Sigmoid colon (tissue), 7 donors: Measurements from ENCODE around the gene SHKBP1. TPM values are rescaled to one million over a fixed set of nuclear protein-coding genes. Genes with fewer than 3 reads are reported as not detected.

Experiments used
- DNase-seq: peaks from one replicate; pipeline ENCODE4 v3.0.0-alpha.2; 2019
- H3K27ac ChIP-seq, 4 donors: fragments of 200-600 bp; sonication (generic); one replicate each; pipeline ENCODE4 v1.5.1; 2016 to 2019; ENCODE audit warnings: mild to moderate bottlenecking in 1 of 4
- H3K27me3 ChIP-seq, 3 donors: fragments of 200-600 bp; sonication (generic); one replicate each; pipeline ENCODE4 v1.5.1; 2019; ENCODE audit warnings: mild to moderate bottlenecking in 1 of 3
- H3K36me3 ChIP-seq, 4 donors: fragments of 200-600 bp; sonication (generic); one replicate each; pipeline ENCODE4 v1.5.1; 2016 to 2019
- H3K4me1 ChIP-seq, 4 donors: fragments of 200-600 bp; sonication (generic); one replicate each; pipeline ENCODE4 v1.5.1; 2017 to 2019
- H3K4me3 ChIP-seq, 4 donors: fragments of 200-600 bp; sonication (generic); one replicate each; pipeline ENCODE4 v1.5.1; 2017 to 2019; ENCODE audit warnings: mild to moderate bottlenecking in 2 of 4, moderate library complexity in 1 of 4
- H3K9me3 ChIP-seq, 4 donors: fragments of 200-600 bp in 3 of 4; sonication (generic) in 3 of 4; one replicate each; pipeline versions ENCODE4 v1.5.1 to v1.6.1; 2013 to 2019
- CTCF ChIP-seq, 4 experiments: fragments of 450-650 bp in 3 of 4; fragments of 200-600 bp in 1 of 4; IDR thresholded peaks; one replicate each; pipeline ENCODE4 v1.5.1; 2016 to 2019; ENCODE audit warnings: antibody characterized with exemption in 4 of 4, mild to moderate bottlenecking in 3 of 4, moderate library complexity in 2 of 4
- EP300 ChIP-seq, 4 donors: sonication (generic); formaldehyde crosslinking; IDR thresholded peaks; one replicate each; pipeline ENCODE4 v1.6.1; 2017; ENCODE audit warnings: antibody characterized with exemption in 4 of 4
- POLR2A ChIP-seq, 2 donors: fragments of 450-650 bp; IDR thresholded peaks; one replicate each; pipeline ENCODE4 v1.6.1; 2016; ENCODE audit warnings: antibody characterized with exemption in 2 of 2, mild to moderate bottlenecking in 2 of 2, moderate library complexity in 2 of 2
- POLR2AphosphoS5 ChIP-seq, 4 donors: sonication (generic); formaldehyde crosslinking; IDR thresholded peaks; one replicate each; pipeline ENCODE4 v1.6.1; 2017; ENCODE audit warnings: antibody characterized with exemption in 4 of 4
- WGBS, 2 donors: extraction: QIAGEN DNeasy Blood & Tissue Kit; methylation state at CpG; one replicate each; pipeline ENCODE4 v1.1.7; 2013; 5-methylcytosine and 5-hydroxymethylcytosine counted together
- intact Hi-C: fragments of 100-400 bp; cut with DNase I; formaldehyde crosslinking; loops from one replicate; pipeline ENCODE4 v1.15.1; 2023
- polyA plus RNA-seq, 3 donors: library from polyadenylated mRNA; stranded (reverse); fragments of 200-250 nt; gene quantifications; one replicate each; pipeline ENCODE4 v1.2.3, GENCODE V29; 2013
- total RNA-seq, 4 donors: library from RNA; depleted of rRNA; stranded (reverse); fragments of >200 nt; gene quantifications; one replicate each; pipeline ENCODE4 v1.1.0, GENCODE V29; 2016
- donor health status: healthy with polysubstance abuse.
- donor health status: Bipolar disorder and iron deficiency.
- donor health status: healthy.

SHKBP1 gene
- total and polyA plus RNA-seq, 7 donors: 15.9 to 81.0 (median 36.3) TPM

GRCh38 chr19:40578442-40578908, 1.8 kb downstream of the SHKBP1 start:
- 90 to 91% methylated on average over 12 of the region's 12 CpGs for WGBS, 2 donors
- intact Hi-C loops: no loop called here

GRCh38 chr19:40580619-40581018, 3.9 kb downstream of the SHKBP1 start:
- intact Hi-C loops: no loop called here
- no peak for TF ChIP-seq POLR2AphosphoS5 (IDR thresholded peaks at IDR 0.05)
- no peak for TF ChIP-seq POLR2A (IDR thresholded peaks at IDR 0.05)
- TF ChIP-seq CTCF (IDR thresholded peaks at IDR 0.05): no peak
- no peak for TF ChIP-seq EP300 (IDR thresholded peaks at IDR 0.05)
- peaks cover 0 to 47% (median 13%) of the 10 kb centered on the region in 4 donors for H3K36me3 ChIP-seq
- 97 to 98% methylated on average over 13 of the region's 13 CpGs for WGBS, 2 donors
- no peak overlapping the region for H3K4me3 ChIP-seq
- no peaks in the 10 kb centered on the region for H3K9me3 ChIP-seq
- no peak overlapping the region for H3K27ac ChIP-seq
- DNase-seq: no peak
- H3K4me1 ChIP-seq: peaks cover 0 to 26% (median 14%) of the 10 kb centered on the region in 4 donors
- no peaks in the 10 kb centered on the region for H3K27me3 ChIP-seq

More at GRCh38 chr19:40578442-40578908, 1.8 kb downstream of the SHKBP1 start:
- no peak for TF ChIP-seq POLR2AphosphoS5 (IDR thresholded peaks at IDR 0.05)
- no peak for TF ChIP-seq CTCF (IDR thresholded peaks at IDR 0.05)
- TF ChIP-seq EP300 (IDR thresholded peaks at IDR 0.05): no peak
- TF ChIP-seq POLR2A (IDR thresholded peaks at IDR 0.05): no peak
- Histone ChIP-seq H3K4me3 (no peak overlapping the region), H3K27ac (no peak overlapping the region), H3K4me1 (peaks cover 0 to 26% (median 14%) of the 10 kb centered on the region in 4 donors), H3K27me3 (no peaks in the 10 kb centered on the region), H3K9me3 (no peaks in the 10 kb centered on the region), H3K36me3 (peaks cover 0 to 36% (median 13%) of the 10 kb centered on the region in 4 donors)
- DNase-seq: no peak

- Histone ChIP-seq H3K9me3 (no peaks in the 10 kb centered on the region), H3K4me1 (peaks cover 0 to 18% (median 9%) of the 10 kb centered on the region in 4 donors), H3K4me3 (no peak overlapping the region), H3K27ac (no peak overlapping the region), H3K36me3 (peaks cover 0 to 49% (median 16%) of the 10 kb centered on the region in 4 donors), H3K27me3 (no peaks in the 10 kb centered on the region)
- 95 to 98% methylated on average over 5 of the region's 5 CpGs for WGBS, 2 donors
- TF ChIP-seq EP300 (IDR thresholded peaks at IDR 0.05) (no peak), POLR2A (IDR thresholded peaks at IDR 0.05) (no peak), CTCF (IDR thresholded peaks at IDR 0.05) (no peak), POLR2AphosphoS5 (IDR thresholded peaks at IDR 0.05) (no peak)
- intact Hi-C loops: no loop called here
- no peak for DNase-seq
Observed at GRCh38 chr19:40581531-40581930, 4.9 kb downstream of the SHKBP1 start.

- Histone ChIP-seq H3K27ac (no peak overlapping the region), H3K36me3 (peaks cover 0 to 59% (median 20%) of the 10 kb centered on the region in 4 donors), H3K4me3 (no peak overlapping the region), H3K4me1 (peaks cover 0 to 12% (median 5%) of the 10 kb centered on the region in 4 donors), H3K9me3 (no peaks in the 10 kb centered on the region), H3K27me3 (no peaks in the 10 kb centered on the region)
- intact Hi-C loops: no loop called here
- DNase-seq: no peak
- WGBS, 2 donors: 92 to 96% methylated on average over 2 of the region's 2 CpGs
- TF ChIP-seq EP300 (IDR thresholded peaks at IDR 0.05) (no peak), POLR2AphosphoS5 (IDR thresholded peaks at IDR 0.05) (no peak), CTCF (IDR thresholded peaks at IDR 0.05) (no peak), POLR2A (IDR thresholded peaks at IDR 0.05) (no peak)
Observed at GRCh38 chr19:40582467-40582866, 5.8 kb downstream of the SHKBP1 start.

GRCh38 chr19:40583283-40583682, 6.6 kb downstream of the SHKBP1 start:
- no peaks in the 10 kb centered on the region for H3K9me3 ChIP-seq
- intact Hi-C loops: no loop called here
- H3K36me3 ChIP-seq: peaks cover 0 to 65% (median 20%) of the 10 kb centered on the region in 4 donors
- no peak overlapping the region for H3K4me3 ChIP-seq
- WGBS, 2 donors: 88 to 92% methylated on average over 14 of the region's 14 CpGs
- H3K27ac ChIP-seq: no peak overlapping the region
- H3K27me3 ChIP-seq: no peaks in the 10 kb centered on the region
- DNase-seq: no peak
- TF ChIP-seq EP300 (IDR thresholded peaks at IDR 0.05) (no peak), POLR2AphosphoS5 (IDR thresholded peaks at IDR 0.05) (no peak), CTCF (IDR thresholded peaks at IDR 0.05) (no peak), POLR2A (IDR thresholded peaks at IDR 0.05) (no peak)
- H3K4me1 ChIP-seq: peaks cover 0 to 4% (median 0%) of the 10 kb centered on the region in 4 donors
